Heart right ventricle (tissue), 16 donors: ENCODE data around the gene ABI1. TPM values are rescaled to one million over a fixed set of nuclear protein-coding genes. Genes with fewer than 3 reads are reported as not detected.
A peak's percentile ranks its signal among the peaks of the same experiment; 100 is the strongest.

Source experiments
- ATAC-seq, 8 donors: fragments of 200-7000 bp; cut with Tn5 transposase; one replicate each; pipeline ENCODE4 v1.9.1; 2020; ENCODE audit warnings: mild to moderate bottlenecking in 8 of 8, moderate library complexity in 8 of 8, moderate number of reproducible peaks in 1 of 8
- DNase-seq, 2 donors: peaks; one replicate each; pipeline ENCODE4 v3.0.0-alpha.2; 2020
- H3K27ac ChIP-seq, 10 donors: fragments of 200-600 bp; sonication (generic) in 2 of 10; one replicate each; pipeline versions ENCODE4 v1.5.0 to v1.8.0; 2020 to 2022; ENCODE audit warnings: mild to moderate bottlenecking in 3 of 10
- H3K27me3 ChIP-seq, 7 donors: fragments of 200-600 bp; one replicate each; pipeline ENCODE4 v1.8.0; 2021 to 2022; ENCODE audit warnings: mild to moderate bottlenecking in 2 of 7
- H3K36me3 ChIP-seq, 9 donors: fragments of 200-600 bp; sonication (generic) in 1 of 9; one replicate each; pipeline versions ENCODE4 v1.5.0 to v1.8.0; 2020 to 2022; ENCODE audit warnings: mild to moderate bottlenecking in 2 of 9
- H3K4me1 ChIP-seq, 9 donors: fragments of 200-600 bp; sonication (generic) in 1 of 9; one replicate each; pipeline versions ENCODE4 v1.5.0 to v1.8.0; 2020 to 2022; ENCODE audit warnings: mild to moderate bottlenecking in 4 of 9
- H3K4me3 ChIP-seq, 10 donors: fragments of 200-600 bp; sonication (generic) in 2 of 10; one replicate each; pipeline versions ENCODE4 v1.5.0 to v1.8.0; 2020 to 2022; ENCODE audit warnings: mild to moderate bottlenecking in 7 of 10, moderate library complexity in 2 of 10
- H3K9me3 ChIP-seq, 11 donors: fragments of 200-600 bp in 10 of 11; sonication (generic) in 2 of 11; one replicate each; pipeline versions ENCODE4 v1.5.0 to v1.8.0; 2013 to 2022; ENCODE audit warnings: mild to moderate bottlenecking in 2 of 11, control low read depth in 1 of 11, moderate library complexity in 1 of 11
- CTCF ChIP-seq, 9 donors: fragments of 200-600 bp; sonication (generic) in 2 of 9; IDR thresholded peaks; one replicate each; pipeline versions ENCODE4 v1.5.0 to v1.8.0; 2021 to 2022; ENCODE audit warnings: antibody characterized with exemption in 9 of 9, mild to moderate bottlenecking in 5 of 9, moderate library complexity in 1 of 9
- WGBS, 2 donors: extraction: QIAGEN DNeasy Blood & Tissue Kit; methylation state at CpG; one replicate each; pipeline ENCODE4 v1.1.7; 2013; ENCODE audit warnings: inconsistent platforms in 1 of 2; 5-methylcytosine and 5-hydroxymethylcytosine counted together
- intact Hi-C, 10 donors: fragments of 100-400 bp; cut with DNase I; formaldehyde crosslinking; loops; one replicate each; pipeline versions ENCODE4 v1.11.1 to v1.14.2; 2022
- polyA plus RNA-seq, 2 donors: library from polyadenylated mRNA; stranded (reverse); fragments of 200-250 nt; gene quantifications; one replicate each; pipeline ENCODE4 v1.2.3, GENCODE V29; 2013
- total RNA-seq, 10 donors: library from RNA; stranded (reverse); fragmentation: NEBNext Ultra II Directional in 3 of 10; extraction: Animal tissue kit (Norgen Biotek cat#: 25700) in 3 of 10; gene quantifications; one replicate each; pipeline versions ENCODE4 v1.2.1 to v1.2.4, GENCODE V29; 2021 to 2023
- donor health status: Arrhythmogenic right ventricular cardiomyopathy.
- donor health status: ischemic (EF 13 %, LVEDD 7.1; RV severe dilation, severe dysfunction).
- donor health status: healthy with polysubstance abuse.
- donor health status: DM: no; HTN: yes; CAD: no.
- donor health status: DM: no; HTN: no; CAD: no.
- donor health status: ischemic (EF 25% LVEDD 6.9; RV normal size, moderate dysfunction).
- donor health status: ischemic (EF 25% LVEDD 5.7; RV mildly dilated, moderate dysfunction).
- donor health status: healthy.
- donor health status: DM: yes; HTN: yes; CAD: no.
- donor health status: Ischemic cardiomyopathy.
- donor health status: ischemic (EF 35%, LVEDD 5.7; RV mildly dilated, moderate dysfunction).
- donor health status: nonischemic (EF 11% LVEDD 7.7; RV severe dilation, severe dysfunction).
- donor health status: DM: yes; HTN: yes; CAD: no.
- donor health status: PGD.
- donor health status: ischemic (EF 29% LVEDD 5.4; RV normal size, mild dysfunction).
- donor health status: nonischemic (EF 23%, LVEDD 6.1; RV moderate dilation, normal function).

ABI1 gene
- total and polyA plus RNA-seq, 12 donors, result 14.6 to 39.3 (median 27.6) TPM

GRCh38 chr10:26841733-26842317, 18.9 kb downstream of the ABI1 start:
- intact Hi-C loops, result no loop called here
- 65 to 90% methylated on average over 3 of the region's 3 CpGs for WGBS, 2 donors
- ATAC-seq, result no peak
- no peak overlapping the region for H3K4me3 ChIP-seq
- no peak overlapping the region for H3K27ac ChIP-seq
- H3K4me1 ChIP-seq, result peaks cover 0 to 49% (median 24%) of the 10 kb centered on the region in 9 donors
- no peak for DNase-seq
- no peaks in the 10 kb centered on the region for H3K27me3 ChIP-seq
- H3K36me3 ChIP-seq, result no peaks in the 10 kb centered on the region
- H3K9me3 ChIP-seq, result no peaks in the 10 kb centered on the region
- no peak for TF ChIP-seq CTCF (IDR thresholded peaks at IDR 0.05)

- Histone ChIP-seq H3K4me1 (peaks cover 0 to 49% (median 24%) of the 10 kb centered on the region in 9 donors), H3K4me3 (no peak overlapping the region), H3K27ac (no peak overlapping the region), H3K27me3 (no peaks in the 10 kb centered on the region), H3K36me3 (no peaks in the 10 kb centered on the region), H3K9me3 (no peaks in the 10 kb centered on the region)
- DNase-seq (no peak), ATAC-seq (no peak)
- intact Hi-C loops, result no loop called here
- no peak for TF ChIP-seq CTCF (IDR thresholded peaks at IDR 0.05)
These were observed 19.6 kb downstream of the ABI1 start for GRCh38 chr10:26840938-26841732.

- no peak for TF ChIP-seq CTCF (IDR thresholded peaks at IDR 0.05)
- no peaks in the 10 kb centered on the region for H3K36me3 ChIP-seq
- H3K9me3 ChIP-seq, result no peaks in the 10 kb centered on the region
- intact Hi-C loops, result no loop called here
- no peaks in the 10 kb centered on the region for H3K27me3 ChIP-seq
- no peak overlapping the region for H3K4me3 ChIP-seq
- H3K27ac ChIP-seq, result no peak overlapping the region
- H3K4me1 ChIP-seq, result peaks cover 0 to 49% (median 24%) of the 10 kb centered on the region in 9 donors
- ATAC-seq (peak in 1 of 8 donors; percentile 37), DNase-seq (no peak)
- WGBS, 2 donors, result 65 to 68% methylated on average over 3 of the region's 3 CpGs
These were observed 20.7 kb downstream of the ABI1 start for GRCh38 chr10:26839966-26840627.

- Histone ChIP-seq H3K36me3 (no peaks in the 10 kb centered on the region), H3K4me1 (peaks cover 0 to 47% (median 27%) of the 10 kb centered on the region in 9 donors), H3K27me3 (no peaks in the 10 kb centered on the region), H3K4me3 (no peak overlapping the region), H3K9me3 (no peaks in the 10 kb centered on the region), H3K27ac (no peak overlapping the region)
- no peak for TF ChIP-seq CTCF (IDR thresholded peaks at IDR 0.05)
- no peak for ATAC-seq
- WGBS, 2 donors, result 48 to 87% methylated on average over 2 of the region's 2 CpGs
- intact Hi-C loops, result no loop called here
- no peak for DNase-seq
These were observed 23.6 kb downstream of the ABI1 start for GRCh38 chr10:26837139-26837538.
